Muscle of leg (tissue), 11 donors: ENCODE results near the gene C3orf20. TPM values are rescaled to one million over a fixed set of nuclear protein-coding genes. Genes with fewer than 3 reads are reported as not detected.
A peak's percentile ranks its signal among the peaks of the same experiment; 100 is the strongest.
"Not testable (repeated sequence)": the region's sequence is repeated elsewhere in the genome, so short reads cannot be mapped to it uniquely, and the experiment has no call there.

Source experiments
- DNase-seq: peaks from one replicate; pipeline ENCODE4 v3.0.0; 2013
- H3K27ac ChIP-seq: one replicate; pipeline ENCODE4 v1.5.1; 2013; ENCODE audit warnings: mild to moderate bottlenecking, low read length, control low read depth
- H3K27me3 ChIP-seq: one replicate; pipeline ENCODE4 v1.6.1; 2013; ENCODE audit warnings: low read length; ENCODE audit not compliant: control insufficient read depth, insufficient read depth
- H3K36me3 ChIP-seq: one replicate; pipeline ENCODE4 v1.6.1; 2013; ENCODE audit warnings: low read length; ENCODE audit not compliant: control insufficient read depth, insufficient read depth
- H3K4me1 ChIP-seq: one replicate; pipeline ENCODE4 v1.6.1; 2013; ENCODE audit warnings: low read length; ENCODE audit not compliant: control insufficient read depth, insufficient read depth
- H3K4me3 ChIP-seq: one replicate; pipeline ENCODE4 v1.5.1; 2013; ENCODE audit warnings: low read length, control low read depth
- H3K9me3 ChIP-seq: replicated peaks from 2 replicates; pipeline ENCODE4 v1.6.1; 2013; ENCODE audit warnings: low read depth, low read length; ENCODE audit not compliant: control insufficient read depth
- WGBS: methylation state at CpG from one replicate; pipeline ENCODE4 v1.1.5; 2013; ENCODE audit warnings: missing lambda C conversion rate; ENCODE audit not compliant: insufficient coverage; 5-methylcytosine and 5-hydroxymethylcytosine counted together
- polyA plus RNA-seq, 8 donors: library from polyadenylated mRNA; unstranded; fragments of 120-200 nt; gene quantifications; one replicate each; pipeline versions ENCODE4 v1.2.1 to v1.2.3, GENCODE V29; 2013; ENCODE audit warnings: inconsistent platforms in 1 of 8, low replicate concordance in 1 of 8; ENCODE audit not compliant: insufficient read length in 8 of 8, insufficient read depth in 1 of 8
- total RNA-seq: library from RNA; stranded (reverse); fragments of 120-200 nt; gene quantifications from one replicate; pipeline ENCODE4 v1.2.4, GENCODE V29; 2013

Gene C3orf20
- total and polyA plus RNA-seq, 9 donors: 0.05 to 0.35 (median 0.15) TPM

DNA sequence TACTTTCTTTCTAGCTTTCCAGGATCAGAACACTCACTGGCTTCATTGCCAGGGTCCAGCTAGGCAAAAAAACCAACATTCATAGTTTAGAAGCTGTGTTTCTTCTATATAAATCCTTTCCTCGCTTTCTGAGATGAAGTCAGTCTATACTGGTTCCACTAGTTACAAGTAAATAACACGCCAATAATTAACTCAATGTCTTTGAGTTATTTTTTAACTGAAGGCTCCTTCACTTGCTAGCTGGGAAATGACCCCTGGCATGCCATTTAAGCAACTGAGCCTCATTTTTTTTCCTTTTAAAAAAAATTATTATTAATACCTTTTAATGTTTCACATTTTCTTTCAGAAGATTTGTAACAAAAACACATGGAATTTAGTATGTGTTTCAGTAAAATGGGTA lies 25.5 kb upstream of the C3orf20 start:
- no CpG with 5 or more reads among the region's 2 CpGs for WGBS
- Histone ChIP-seq H3K27ac (no peak overlapping the region), H3K9me3 (no peaks in the 10 kb centered on the region), H3K4me1 (peaks cover 8% of the 10 kb centered on the region), H3K36me3 (no peaks in the 10 kb centered on the region), H3K4me3 (no peak overlapping the region), H3K27me3 (peaks cover 10% of the 10 kb centered on the region)
- DNase-seq: no peak

- H3K27me3 ChIP-seq: peaks cover 10% of the 10 kb centered on the region
- no peak for DNase-seq
- no peak overlapping the region for H3K4me3 ChIP-seq
- 100% methylated on average over 2 of the region's 4 CpGs for WGBS
- no peaks in the 10 kb centered on the region for H3K9me3 ChIP-seq
- H3K4me1 ChIP-seq: peaks cover 8% of the 10 kb centered on the region
- peaks cover 4% of the 10 kb centered on the region for H3K36me3 ChIP-seq
- H3K27ac ChIP-seq: no peak overlapping the region
Observed at GRCh38 chr3:14650193-14650592, 24.7 kb upstream of the C3orf20 start.

DNA sequence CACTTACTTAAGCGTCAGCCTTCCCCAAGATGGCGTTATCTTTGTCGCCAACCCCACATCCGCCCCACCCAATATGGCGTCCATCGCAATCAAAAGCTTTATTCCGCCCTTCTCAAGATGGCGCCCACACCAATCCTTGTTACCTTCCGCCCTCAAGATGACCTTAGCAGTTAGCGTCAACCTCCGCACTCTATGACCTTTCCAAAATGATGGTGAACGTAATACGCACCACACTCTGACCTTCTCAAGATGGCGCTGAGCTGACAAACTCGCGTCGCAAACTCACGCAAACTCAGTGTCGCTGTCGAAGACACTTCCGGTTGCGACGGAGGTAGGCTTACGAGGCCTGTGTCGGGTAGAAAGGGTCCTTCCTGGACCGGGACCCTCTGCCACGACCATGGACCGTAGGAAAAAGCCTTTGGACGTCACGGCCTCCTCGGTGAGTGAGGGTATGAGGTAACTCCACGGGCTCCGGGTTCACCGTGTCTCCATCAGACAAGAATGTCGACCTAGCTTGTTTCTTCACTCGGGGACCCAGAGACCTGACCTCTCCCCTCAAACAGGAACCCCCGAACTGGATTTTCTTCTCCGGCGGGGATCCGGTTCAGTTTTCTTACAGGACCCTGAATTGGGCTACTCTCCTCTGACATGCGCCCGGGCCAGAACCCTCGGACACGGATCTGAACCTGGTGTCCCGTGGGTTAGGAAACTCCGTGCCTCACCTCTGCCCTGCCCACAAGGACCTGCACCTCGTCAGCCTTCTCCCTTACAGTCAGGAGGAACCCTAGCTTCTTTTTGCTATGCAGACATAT lies 23.3 kb upstream of the C3orf20 start, which contains the start of gene CCDC174:
CCDC174 (plus strand) TSS at position 323 of the 812 bp plus-strand sequence; CDS start at position 398, 75 bp downstream.
- Histone ChIP-seq H3K27ac (peak within 1 kb of the TSS; percentile 93), H3K27me3 (peaks cover 10% of the 10 kb centered on the region), H3K36me3 (peaks cover 10% of the 10 kb centered on the region), H3K4me3 (peak within 1 kb of the TSS; percentile 93), H3K9me3 (no peaks in the 10 kb centered on the region), H3K4me1 (peaks cover 8% of the 10 kb centered on the region)
- under 1% methylated on average over 46 of the region's 47 CpGs for WGBS
- peak; percentile 100 for DNase-seq

- H3K4me1 ChIP-seq, H3K27me3 ChIP-seq, H3K9me3 ChIP-seq, DNase-seq: not testable (repeated sequence)
- WGBS: 86% methylated on average over 6 of the region's 21 CpGs
- peak overlapping the region; percentile 93 for H3K4me3 ChIP-seq
- peak overlapping the region; percentile 93 for H3K27ac ChIP-seq
- peaks cover 17% of the 10 kb centered on the region for H3K36me3 ChIP-seq
Observed at GRCh38 chr3:14652360-14652907, 22.5 kb upstream of the C3orf20 start.

- Histone ChIP-seq H3K36me3 (peaks cover 66% of the 10 kb centered on the region), H3K27me3 (no peaks in the 10 kb centered on the region), H3K27ac (no peak overlapping the region), H3K4me3 (no peak overlapping the region), H3K9me3 (no peaks in the 10 kb centered on the region), H3K4me1 (peaks cover 3% of the 10 kb centered on the region)
- DNase-seq: no peak
- WGBS: 84% methylated on average over 2 of the region's 2 CpGs
Observed at GRCh38 chr3:14657579-14657978, 17.4 kb upstream of the C3orf20 start.

DNA sequence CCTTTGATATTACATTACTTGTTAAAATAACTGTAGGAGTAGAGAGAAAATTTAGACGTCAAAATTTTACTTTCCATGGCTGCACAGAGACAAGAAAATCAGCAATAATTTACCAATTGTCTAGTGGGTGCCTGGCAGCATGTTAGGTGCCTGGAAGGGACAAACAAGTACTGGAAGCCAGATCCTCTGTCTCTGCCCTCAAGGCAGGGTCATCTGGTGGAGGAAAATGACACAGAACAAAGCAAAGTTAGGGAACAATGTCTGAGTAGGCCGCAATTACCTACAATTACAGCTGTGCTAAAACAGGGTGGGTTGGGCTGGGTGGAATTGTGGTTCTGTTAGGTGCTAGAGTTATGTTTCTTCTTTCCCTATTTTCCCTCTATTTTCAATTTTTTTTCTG lies 16.0 kb upstream of the C3orf20 start:
- Histone ChIP-seq H3K9me3 (no peaks in the 10 kb centered on the region), H3K4me3 (no peak overlapping the region), H3K27ac (no peak overlapping the region), H3K4me1 (no peaks in the 10 kb centered on the region), H3K27me3 (no peaks in the 10 kb centered on the region), H3K36me3 (peaks cover 78% of the 10 kb centered on the region)
- WGBS: no CpG with 5 or more reads among the region's 2 CpGs
- DNase-seq: no peak

DNA sequence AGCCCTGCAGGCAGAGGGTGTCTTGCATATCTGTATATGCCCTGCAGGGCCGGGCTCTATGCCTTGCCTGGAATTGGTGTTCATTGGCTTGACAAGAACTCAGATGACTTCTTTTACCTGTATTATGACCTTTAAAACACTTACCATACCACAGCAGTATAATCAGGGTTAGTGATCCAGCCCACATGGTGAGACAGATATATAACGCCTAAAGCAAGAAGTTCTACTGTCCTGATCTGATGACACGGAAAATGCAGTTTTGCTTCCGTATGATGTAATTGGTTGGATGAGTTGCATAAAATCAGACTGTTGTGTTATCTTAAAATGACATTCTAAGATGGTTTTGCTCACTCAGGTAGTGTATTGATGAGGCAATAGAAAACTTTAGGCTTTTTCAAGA lies 14.0 kb upstream of the C3orf20 start:
- Histone ChIP-seq H3K9me3 (no peaks in the 10 kb centered on the region), H3K27ac (no peak overlapping the region), H3K36me3 (peaks cover 90% of the 10 kb centered on the region), H3K4me3 (no peak overlapping the region), H3K4me1 (no peaks in the 10 kb centered on the region), H3K27me3 (no peaks in the 10 kb centered on the region)
- 97% methylated on average over 3 of the region's 4 CpGs for WGBS
- DNase-seq: no peak

- H3K9me3 ChIP-seq: no peaks in the 10 kb centered on the region
- no peaks in the 10 kb centered on the region for H3K4me1 ChIP-seq
- H3K4me3 ChIP-seq: no peak overlapping the region
- H3K27me3 ChIP-seq: no peaks in the 10 kb centered on the region
- no peak for DNase-seq
- no peak overlapping the region for H3K27ac ChIP-seq
- peaks cover 91% of the 10 kb centered on the region for H3K36me3 ChIP-seq
- no CpG with 5 or more reads among the region's 5 CpGs for WGBS
Observed at GRCh38 chr3:14663396-14664135, 11.4 kb upstream of the C3orf20 start.

- no peak overlapping the region for H3K27ac ChIP-seq
- no peaks in the 10 kb centered on the region for H3K9me3 ChIP-seq
- H3K27me3 ChIP-seq: no peaks in the 10 kb centered on the region
- no peaks in the 10 kb centered on the region for H3K4me1 ChIP-seq
- peaks cover 92% of the 10 kb centered on the region for H3K36me3 ChIP-seq
- WGBS: 100% methylated on average over 1 of the region's 3 CpGs
- H3K4me3 ChIP-seq: no peak overlapping the region
- DNase-seq: no peak
Observed at GRCh38 chr3:14664170-14664569, 10.8 kb upstream of the C3orf20 start.

DNA sequence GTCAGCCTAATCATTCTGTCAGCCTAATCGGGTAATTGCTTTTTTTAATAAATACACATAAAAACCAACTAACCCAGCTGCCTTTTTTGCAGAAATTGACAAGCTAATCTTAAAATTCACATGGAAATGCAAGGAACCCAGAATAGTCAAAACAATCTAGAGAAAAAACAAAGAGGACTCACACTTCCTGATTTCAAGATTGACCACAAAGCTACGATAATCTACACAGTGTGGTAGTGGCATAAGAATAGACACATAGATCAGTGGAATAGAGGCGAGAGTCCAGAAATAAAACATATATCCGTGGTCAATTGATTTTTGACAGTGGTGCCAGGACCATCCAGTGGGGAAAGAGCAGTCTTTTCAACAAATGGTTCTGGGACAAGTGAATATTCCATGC lies 2.4 kb upstream of the C3orf20 start:
- H3K27ac ChIP-seq: no peak overlapping the region
- DNase-seq: no peak
- H3K4me1 ChIP-seq: no peaks in the 10 kb centered on the region
- H3K9me3 ChIP-seq: no peaks in the 10 kb centered on the region
- 95% methylated on average over 3 of the region's 4 CpGs for WGBS
- no peaks in the 10 kb centered on the region for H3K27me3 ChIP-seq
- H3K4me3 ChIP-seq: no peak overlapping the region
- H3K36me3 ChIP-seq: peaks cover 48% of the 10 kb centered on the region
